OCI-LY7 (cell line): Measurements from ENCODE around the gene POU6F2.

Source experiments
- EZH2phosphoT487 ChIP-seq: fragments of 200-600 bp; sonication (generic); IDR thresholded peaks from 2 replicates; pipeline ENCODE4 v1.6.1; 2018; ENCODE audit warnings: low read depth, borderline replicate concordance, mild to moderate bottlenecking, mixed run types, antibody characterized with exemption, low read length, moderate library complexity, mixed read lengths
- TF ChIP-seq, protein P1 (sequence below): fragments of 200-600 bp; sonication (generic); conservative IDR thresholded peaks from 2 replicates; pipeline ENCODE4 v1.5.1; 2014; ENCODE audit warnings: mild to moderate bottlenecking, antibody characterized with exemption, low read length, moderate library complexity, mixed read lengths

DNA sequence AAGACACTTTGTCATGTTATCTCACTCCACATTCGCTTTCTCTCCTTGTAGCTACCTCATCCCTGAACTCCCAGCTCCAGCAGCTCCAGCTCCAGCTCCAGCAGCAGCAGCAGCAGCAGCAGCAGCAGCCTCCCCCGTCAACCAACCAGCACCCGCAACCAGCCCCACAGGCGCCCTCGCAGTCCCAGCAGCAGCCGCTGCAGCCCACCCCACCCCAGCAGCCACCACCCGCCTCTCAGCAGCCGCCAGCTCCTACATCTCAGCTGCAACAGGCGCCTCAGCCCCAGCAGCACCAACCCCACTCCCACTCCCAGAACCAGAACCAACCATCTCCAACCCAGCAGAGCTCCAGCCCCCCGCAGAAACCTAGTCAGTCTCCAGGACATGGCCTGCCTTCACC is 361.9 kb downstream of the POU6F2 start:
- TF ChIP-seq, protein P1, sequence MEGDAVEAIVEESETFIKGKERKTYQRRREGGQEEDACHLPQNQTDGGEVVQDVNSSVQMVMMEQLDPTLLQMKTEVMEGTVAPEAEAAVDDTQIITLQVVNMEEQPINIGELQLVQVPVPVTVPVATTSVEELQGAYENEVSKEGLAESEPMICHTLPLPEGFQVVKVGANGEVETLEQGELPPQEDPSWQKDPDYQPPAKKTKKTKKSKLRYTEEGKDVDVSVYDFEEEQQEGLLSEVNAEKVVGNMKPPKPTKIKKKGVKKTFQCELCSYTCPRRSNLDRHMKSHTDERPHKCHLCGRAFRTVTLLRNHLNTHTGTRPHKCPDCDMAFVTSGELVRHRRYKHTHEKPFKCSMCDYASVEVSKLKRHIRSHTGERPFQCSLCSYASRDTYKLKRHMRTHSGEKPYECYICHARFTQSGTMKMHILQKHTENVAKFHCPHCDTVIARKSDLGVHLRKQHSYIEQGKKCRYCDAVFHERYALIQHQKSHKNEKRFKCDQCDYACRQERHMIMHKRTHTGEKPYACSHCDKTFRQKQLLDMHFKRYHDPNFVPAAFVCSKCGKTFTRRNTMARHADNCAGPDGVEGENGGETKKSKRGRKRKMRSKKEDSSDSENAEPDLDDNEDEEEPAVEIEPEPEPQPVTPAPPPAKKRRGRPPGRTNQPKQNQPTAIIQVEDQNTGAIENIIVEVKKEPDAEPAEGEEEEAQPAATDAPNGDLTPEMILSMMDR = no peak
- no peak for TF ChIP-seq EZH2phosphoT487
